Right lobe of liver (tissue), 4 donors: ENCODE data around the gene SWAP70.

Experiments
- POLR2A ChIP-seq: fragments of 450-650 bp; IDR thresholded peaks from one replicate; pipeline ENCODE4 v1.6.1; 2017; ENCODE audit warnings: antibody characterized with exemption, mild to moderate bottlenecking
- TF ChIP-seq, protein P1 (sequence below), 4 donors: fragments of 200-600 bp in 3 of 4; fragments of 450-650 bp in 1 of 4; IDR thresholded peaks; one replicate each; pipeline versions ENCODE4 v1.5.1 to v1.8.0; 2016 to 2022; ENCODE audit warnings: antibody characterized with exemption in 4 of 4, mild to moderate bottlenecking in 2 of 4
- donor health status: DM: no; HTN: no; CAD: no.
- donor health status: DM: no; HTN: no; CAD: no.
- donor health status: DM: no; HTN: yes; CAD: no.

DNA sequence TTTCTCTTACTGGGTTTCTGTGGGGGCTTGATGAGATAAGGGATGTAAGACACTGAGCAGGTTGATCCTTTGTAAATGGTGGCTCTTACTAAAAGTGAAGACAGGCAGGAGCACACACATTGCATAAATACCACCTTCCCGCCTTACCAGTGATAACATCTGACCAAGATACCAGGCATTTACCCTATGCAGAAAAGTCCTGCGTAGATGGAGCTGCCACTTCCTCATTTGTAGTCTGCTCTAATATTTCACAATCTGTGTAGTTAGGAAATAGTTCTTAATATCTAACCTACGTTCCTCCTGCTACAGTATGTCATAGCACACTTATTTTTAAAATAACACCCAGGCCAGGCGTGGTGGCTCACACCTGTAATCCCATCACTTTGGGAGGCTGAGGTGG lies 23.9 kb upstream of the SWAP70 start:
- TF ChIP-seq, protein P1, sequence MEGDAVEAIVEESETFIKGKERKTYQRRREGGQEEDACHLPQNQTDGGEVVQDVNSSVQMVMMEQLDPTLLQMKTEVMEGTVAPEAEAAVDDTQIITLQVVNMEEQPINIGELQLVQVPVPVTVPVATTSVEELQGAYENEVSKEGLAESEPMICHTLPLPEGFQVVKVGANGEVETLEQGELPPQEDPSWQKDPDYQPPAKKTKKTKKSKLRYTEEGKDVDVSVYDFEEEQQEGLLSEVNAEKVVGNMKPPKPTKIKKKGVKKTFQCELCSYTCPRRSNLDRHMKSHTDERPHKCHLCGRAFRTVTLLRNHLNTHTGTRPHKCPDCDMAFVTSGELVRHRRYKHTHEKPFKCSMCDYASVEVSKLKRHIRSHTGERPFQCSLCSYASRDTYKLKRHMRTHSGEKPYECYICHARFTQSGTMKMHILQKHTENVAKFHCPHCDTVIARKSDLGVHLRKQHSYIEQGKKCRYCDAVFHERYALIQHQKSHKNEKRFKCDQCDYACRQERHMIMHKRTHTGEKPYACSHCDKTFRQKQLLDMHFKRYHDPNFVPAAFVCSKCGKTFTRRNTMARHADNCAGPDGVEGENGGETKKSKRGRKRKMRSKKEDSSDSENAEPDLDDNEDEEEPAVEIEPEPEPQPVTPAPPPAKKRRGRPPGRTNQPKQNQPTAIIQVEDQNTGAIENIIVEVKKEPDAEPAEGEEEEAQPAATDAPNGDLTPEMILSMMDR (IDR thresholded peaks at IDR 0.05): no peak
- no peak for TF ChIP-seq POLR2A
